HG03469 (cell line): Measurements from ENCODE around the gene MRC1.
"Not testable (repeated sequence)": the region's sequence is repeated elsewhere in the genome, so short reads cannot be mapped to it uniquely, and the experiment has no call there.

ENCODE experiments used
- ATAC-seq: cut with Tn5 transposase; IDR thresholded peaks from one replicate; pipeline ENCODE4 v1.9.1; 2021; ENCODE audit warnings: mild to moderate bottlenecking, moderate library complexity, moderate number of reproducible peaks; ENCODE audit not compliant: unreplicated experiment

The MRC1 gene

GRCh38 chr10:17891435-17891834, 82.3 kb downstream of the MRC1 start:
- ATAC-seq: no peak

- ATAC-seq: no peak
Measured at GRCh38 chr10:17904564-17904963, 95.4 kb downstream of the MRC1 start.

GRCh38 chr10:17905491-17905890, 96.3 kb downstream of the MRC1 start:
- ATAC-seq: no peak

- no peak for ATAC-seq
Measured at GRCh38 chr10:17906002-17906401, 96.9 kb downstream of the MRC1 start.

GRCh38 chr10:17907641-17908040, 98.5 kb downstream of the MRC1 start:
- no peak for ATAC-seq

- no peak for ATAC-seq
Measured at GRCh38 chr10:17910125-17910789, 101.1 kb downstream of the MRC1 start.

- ATAC-seq: no peak
Measured at GRCh38 chr10:17912754-17913153, 103.6 kb downstream of the MRC1 start.

- ATAC-seq: no peak
Measured at GRCh38 chr10:17913604-17914003, 104.5 kb downstream of the MRC1 start.

GRCh38 chr10:17914169-17915045, 105.3 kb downstream of the MRC1 start:
- ATAC-seq: no peak

GRCh38 chr10:17915181-17915580, 106.0 kb downstream of the MRC1 start:
- no peak for ATAC-seq

GRCh38 chr10:17918187-17918903, 109.2 kb downstream of the MRC1 start:
- ATAC-seq: no peak

GRCh38 chr10:17921378-17921777, 112.2 kb downstream of the MRC1 start:
- ATAC-seq: no peak

GRCh38 chr10:17923728-17924127, 114.6 kb downstream of the MRC1 start:
- no peak for ATAC-seq

GRCh38 chr10:17943033-17943745, 134.0 kb downstream of the MRC1 start:
- ATAC-seq: no peak

- ATAC-seq: not testable (repeated sequence)
Measured at GRCh38 chr10:17950269-17950668, 141.1 kb downstream of the MRC1 start.

GRCh38 chr10:17950726-17951125, 141.6 kb downstream of the MRC1 start:
- no peak for ATAC-seq

- no peak for ATAC-seq
Measured at GRCh38 chr10:17951868-17952371, 142.8 kb downstream of the MRC1 start, which contains the start of gene SLC39A12. Gene SLC39A12 (plus strand): TSS chr10:17951918. CDS start chr10:17953277, 1,359 bp downstream.

- ATAC-seq: not testable (repeated sequence)
Measured at GRCh38 chr10:17954372-17954771, 145.2 kb downstream of the MRC1 start.

- ATAC-seq: no peak
Measured at GRCh38 chr10:17954861-17955260, 145.7 kb downstream of the MRC1 start.

- ATAC-seq: no peak
Measured at GRCh38 chr10:17958049-17958448, 148.9 kb downstream of the MRC1 start.

- no peak for ATAC-seq
Measured at GRCh38 chr10:17959870-17960269, 150.7 kb downstream of the MRC1 start.
